BJ (cell line): ENCODE data around the gene TM7SF2. TPM values are rescaled to one million over a fixed set of nuclear protein-coding genes. Genes with fewer than 3 reads are reported as not detected.
A peak's percentile ranks its signal among the peaks of the same experiment; 100 is the strongest.

Experiments
- CTCF ChIA-PET: fragments of 350-600 bp; formaldehyde crosslinking; extraction: SDS; loops from one replicate; lab custom pipeline; 2021; ENCODE audit warnings: antibody characterized with exemption, inconsistent platforms; lab: Yijun Ruan, JAX
- POLR2A ChIA-PET: fragments of 300-600 bp; sonication (Branson Sonifier 250); formaldehyde crosslinking; extraction: SDS; loops from one replicate; lab custom pipeline; 2021; ENCODE audit warnings: antibody characterized with exemption; lab: Charles Lee
- DNase-seq: peaks from one replicate; pipeline ENCODE4 v3.0.0-alpha.2; 2011; ENCODE audit warnings: low read depth
- H3K27me3 ChIP-seq: 2 replicates; pipeline ENCODE4 v1.6.0; 2011; ENCODE audit warnings: low read length; ENCODE audit not compliant: control insufficient read depth, insufficient read depth
- H3K36me3 ChIP-seq: 2 replicates; pipeline ENCODE4 v1.5.1; 2011; ENCODE audit warnings: low read length; ENCODE audit not compliant: control insufficient read depth, insufficient read depth
- H3K4me3 ChIP-seq: 2 replicates; pipeline ENCODE4 v1.5.1; 2011; ENCODE audit warnings: low read depth, mild to moderate bottlenecking, control low read depth, low read length
- polyA plus RNA-seq: library from polyadenylated mRNA; depleted of rRNA; stranded (reverse); fragments of >200 nt; gene quantifications from 2 replicates; pipeline ENCODE4 v1.2.3, GENCODE V29; 2011
- TF ChIP-seq, protein P1 (sequence below): IDR thresholded peaks from 2 replicates; pipeline ENCODE4 v1.5.1; 2011; ENCODE audit warnings: low read depth, mild to moderate bottlenecking, control low read depth, inconsistent platforms, low read length, moderate library complexity; ENCODE audit not compliant: insufficient read depth

Gene TM7SF2
- polyA plus RNA-seq, 1 experiment, result 8.2 TPM

DNA sequence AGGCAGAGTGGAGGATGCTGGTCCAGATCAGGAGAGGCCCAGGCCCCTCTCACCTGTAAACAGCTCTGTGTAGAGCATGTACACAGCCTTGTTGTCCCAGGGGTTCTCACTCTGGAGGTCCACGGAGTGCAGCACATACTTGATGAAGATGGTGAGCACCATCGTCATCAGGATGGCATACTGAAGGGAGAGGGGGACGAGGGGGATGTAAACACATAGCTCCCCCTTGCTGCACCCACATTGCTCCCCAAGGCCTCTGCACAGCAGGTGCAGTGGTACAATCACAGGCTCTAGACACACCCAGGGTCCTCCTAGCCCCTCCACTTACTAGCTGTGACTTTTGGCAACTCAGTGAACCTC, 19.7 kb downstream of the TM7SF2 start:
- no peak for DNase-seq
- Histone ChIP-seq H3K36me3 (peaks cover 49% of the 10 kb centered on the region), H3K4me3 (no peak overlapping the region), H3K27me3 (no peaks in the 10 kb centered on the region)
- TF ChIP-seq, protein P1, sequence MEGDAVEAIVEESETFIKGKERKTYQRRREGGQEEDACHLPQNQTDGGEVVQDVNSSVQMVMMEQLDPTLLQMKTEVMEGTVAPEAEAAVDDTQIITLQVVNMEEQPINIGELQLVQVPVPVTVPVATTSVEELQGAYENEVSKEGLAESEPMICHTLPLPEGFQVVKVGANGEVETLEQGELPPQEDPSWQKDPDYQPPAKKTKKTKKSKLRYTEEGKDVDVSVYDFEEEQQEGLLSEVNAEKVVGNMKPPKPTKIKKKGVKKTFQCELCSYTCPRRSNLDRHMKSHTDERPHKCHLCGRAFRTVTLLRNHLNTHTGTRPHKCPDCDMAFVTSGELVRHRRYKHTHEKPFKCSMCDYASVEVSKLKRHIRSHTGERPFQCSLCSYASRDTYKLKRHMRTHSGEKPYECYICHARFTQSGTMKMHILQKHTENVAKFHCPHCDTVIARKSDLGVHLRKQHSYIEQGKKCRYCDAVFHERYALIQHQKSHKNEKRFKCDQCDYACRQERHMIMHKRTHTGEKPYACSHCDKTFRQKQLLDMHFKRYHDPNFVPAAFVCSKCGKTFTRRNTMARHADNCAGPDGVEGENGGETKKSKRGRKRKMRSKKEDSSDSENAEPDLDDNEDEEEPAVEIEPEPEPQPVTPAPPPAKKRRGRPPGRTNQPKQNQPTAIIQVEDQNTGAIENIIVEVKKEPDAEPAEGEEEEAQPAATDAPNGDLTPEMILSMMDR, result no peak
- CTCF ChIA-PET, result interaction anchor here (1.0 to 1.6 kb wide), 2 partner anchors 14 to 20 kb away, joined by 3 to 9 read pairs; partner anchors contain the start of genes TM7SF2 and ZNHIT2
- POLR2A ChIA-PET, result interaction anchor here (0.8 kb wide), 1 partner anchor 9 kb away, joined by 3 read pairs; the partner anchor contains the start of genes FAU and MRPL49

DNA sequence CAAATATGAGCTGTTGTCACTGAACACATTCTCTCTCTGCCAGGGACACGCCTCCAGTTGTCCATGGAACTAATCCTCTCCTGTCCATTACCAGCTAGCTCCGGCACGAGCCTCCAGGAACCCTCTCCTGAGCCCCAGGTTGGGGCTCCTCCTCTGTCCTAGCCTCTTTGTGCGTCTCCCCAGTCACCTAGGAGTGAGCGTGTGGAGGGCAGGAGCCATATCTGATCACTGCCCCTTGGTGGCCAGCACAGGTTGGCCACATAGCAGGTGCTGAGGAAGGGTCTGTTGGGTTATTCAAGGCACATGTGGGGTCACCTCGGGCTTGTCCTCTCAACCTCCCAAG, 20.2 kb downstream of the TM7SF2 start:
- TF ChIP-seq, protein P1, result no peak

DNA sequence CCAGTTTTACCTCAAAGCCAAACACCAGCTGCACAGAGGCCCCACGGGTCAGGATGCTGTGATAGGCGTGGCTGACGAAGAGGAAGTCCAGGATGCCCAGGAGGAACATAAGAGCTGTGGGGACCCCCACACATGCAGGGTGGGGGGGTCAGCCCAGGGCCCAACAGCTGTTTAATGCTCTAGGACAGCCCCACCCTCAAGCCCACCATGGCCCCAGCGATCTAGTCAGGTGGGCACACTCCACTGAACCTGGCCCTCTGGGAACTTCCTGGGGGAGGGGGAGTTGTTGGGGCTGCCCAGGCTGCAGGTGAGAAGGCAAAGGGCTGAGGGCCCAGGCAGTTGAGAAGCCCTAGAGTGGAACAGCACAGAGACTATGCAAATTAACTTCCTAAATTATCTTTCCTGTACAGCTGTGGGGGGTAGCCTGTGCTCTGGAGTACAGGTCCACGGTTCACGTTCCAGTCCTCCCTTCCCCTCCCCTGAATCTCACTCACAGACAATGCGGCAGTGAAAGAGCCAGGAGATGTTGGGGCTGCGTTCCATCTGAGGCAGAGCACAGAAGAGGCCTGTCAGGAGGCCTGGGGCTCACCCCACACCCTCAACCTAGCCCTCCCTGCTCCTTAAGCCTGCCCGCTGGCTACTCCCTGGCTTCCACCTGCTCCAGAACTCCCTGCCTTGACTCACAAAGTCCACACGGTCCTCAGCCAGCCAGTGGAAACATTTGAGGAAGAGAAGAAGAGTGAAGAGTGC, 20.7 kb downstream of the TM7SF2 start:
- H3K4me3 ChIP-seq, result no peak overlapping the region
- H3K27me3 ChIP-seq, result no peaks in the 10 kb centered on the region
- ChIA-PET POLR2A (interaction anchor here (0.5 kb wide), 2 partner anchors 10 to 11 kb away, joined by 3 read pairs; partner anchors contain the start of gene FAU), CTCF (interaction anchor here (1.0 kb wide), 1 partner anchor 15 kb away, joined by 3 read pairs; the partner anchor contains the start of gene ZNHIT2)
- TF ChIP-seq, protein P1, result no peak
- no peak for DNase-seq
- peaks cover 43% of the 10 kb centered on the region for H3K36me3 ChIP-seq

More for the DNA sequence above, 20.2 kb downstream of the TM7SF2 start:
- CTCF ChIA-PET, result interaction anchor here (1.0 to 1.6 kb wide), 2 partner anchors 14 to 21 kb away, joined by 3 to 9 read pairs; partner anchors contain the start of genes TM7SF2 and ZNHIT2
- POLR2A ChIA-PET, result interaction anchor here (0.5 kb wide), 1 partner anchor 9 kb away, joined by 3 read pairs; no protein-coding TSS in a partner anchor
- Histone ChIP-seq H3K36me3 (peaks cover 45% of the 10 kb centered on the region), H3K4me3 (no peak overlapping the region), H3K27me3 (no peaks in the 10 kb centered on the region)
- DNase-seq, result no peak

DNA sequence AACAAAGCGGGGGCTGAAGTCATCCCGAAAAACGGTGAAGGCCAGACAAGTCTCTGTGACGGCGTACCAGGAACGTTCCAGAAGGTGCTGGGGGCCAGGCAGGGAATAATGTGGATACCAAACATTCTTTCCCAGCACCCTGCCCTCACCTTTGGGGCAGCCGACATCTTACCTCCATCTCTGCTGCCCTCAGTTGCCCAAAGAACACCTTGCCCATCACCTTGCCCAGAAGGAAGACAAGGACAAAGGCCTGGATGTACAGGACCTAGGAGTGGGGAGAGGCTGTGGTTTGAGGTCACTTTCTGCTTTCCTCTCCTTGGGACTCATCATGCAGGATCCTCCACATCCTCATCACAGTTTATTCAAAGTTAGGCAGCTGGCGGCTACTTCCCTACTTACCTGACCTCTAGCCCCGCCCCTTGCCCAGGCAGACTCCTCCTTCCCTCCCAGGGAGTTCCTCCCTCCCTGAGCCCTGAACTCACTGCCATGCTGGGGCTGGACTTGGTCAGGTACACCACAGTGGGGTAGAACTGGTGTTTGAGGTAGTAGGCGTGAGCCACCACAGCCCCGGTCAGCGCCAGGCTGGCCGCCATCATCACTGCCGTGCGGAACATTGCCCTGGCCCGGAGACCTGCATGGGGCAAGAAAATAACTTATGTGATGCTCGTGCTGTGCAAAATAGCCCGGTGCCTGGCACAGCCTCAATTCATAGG, 21.5 kb downstream of the TM7SF2 start:
- POLR2A ChIA-PET, result interaction anchor here (0.5 kb wide), 1 partner anchor 11 kb away, joined by 3 read pairs; the partner anchor contains the start of gene FAU
- Histone ChIP-seq H3K27me3 (no peaks in the 10 kb centered on the region), H3K36me3 (peaks cover 40% of the 10 kb centered on the region), H3K4me3 (peak overlapping the region; percentile 84)
- DNase-seq, result no peak
- TF ChIP-seq, protein P1, result no peak
- CTCF ChIA-PET, result interaction anchor here (0.7 kb wide), 1 partner anchor 122 kb away, joined by 3 read pairs; no protein-coding TSS in a partner anchor

DNA sequence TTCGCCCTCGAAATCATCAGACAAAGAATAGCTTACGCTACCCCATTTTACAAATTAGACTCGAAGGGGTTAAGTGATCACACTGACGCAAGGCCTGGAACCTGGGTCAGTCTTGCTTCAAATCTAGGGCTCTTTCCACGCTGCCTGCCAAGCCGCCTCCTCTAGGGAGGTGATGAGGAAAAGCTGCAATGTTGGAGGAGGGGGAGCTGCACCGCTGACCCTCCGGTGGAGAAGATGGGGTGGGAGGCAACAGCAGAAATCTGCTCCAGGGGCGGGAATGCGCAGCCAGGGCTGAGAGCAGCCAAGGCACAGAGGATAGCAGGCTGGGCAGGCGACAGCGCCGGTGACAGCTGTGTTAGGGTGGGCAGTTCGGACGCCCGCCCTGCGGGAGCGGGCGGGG, 22.1 kb downstream of the TM7SF2 start:
- DNase-seq, result no peak
- ChIA-PET CTCF (interaction anchor here (0.7 to 1.4 kb wide), 2 partner anchors 13 to 121 kb away, joined by 3 to 5 read pairs; no protein-coding TSS in a partner anchor), POLR2A (no interaction called here)
- Histone ChIP-seq H3K27me3 (no peaks in the 10 kb centered on the region), H3K36me3 (peaks cover 35% of the 10 kb centered on the region), H3K4me3 (peak overlapping the region; percentile 84)
- TF ChIP-seq, protein P1, result no peak
